ENCODE data around the gene CARF. TPM values are rescaled to one million over a fixed set of nuclear protein-coding genes. Genes with fewer than 3 reads are reported as not detected.
"Not testable (repeated sequence)": the region's sequence is repeated elsewhere in the genome, so short reads cannot be mapped to it uniquely, and the experiment has no call there.

CARF gene
- total RNA-seq, 1 donor from 2014 or later = 13.1 TPM

GRCh38 chr2:202941771-202942170 is 29.7 kb downstream of the CARF start:
- no peaks in the 10 kb centered on the region for H3K4me1 Mint-ChIP-seq (ENCODE audit: low read depth)
- H3K9me3 Mint-ChIP-seq (ENCODE audit: low read depth) = peaks cover 13% of the 10 kb centered on the region
- no peak overlapping the region for H3K27ac Mint-ChIP-seq
- no peak for TF ChIP-seq CTCF (IDR thresholded peaks at IDR 0.05; ENCODE audit: unreplicated experiment)
- no peak for DNase-seq (ENCODE audit: low spot score, unreplicated experiment)
- no peaks in the 10 kb centered on the region for H3K27me3 Mint-ChIP-seq
- H3K36me3 Mint-ChIP-seq (ENCODE audit: insufficient read depth) = peaks cover 27% of the 10 kb centered on the region
- no peak overlapping the region for H3K4me3 Mint-ChIP-seq (ENCODE audit: low read depth)

GRCh38 chr2:202944408-202944807 is 32.3 kb downstream of the CARF start:
- H3K4me3 Mint-ChIP-seq (ENCODE audit: low read depth) = no peak overlapping the region
- H3K9me3 Mint-ChIP-seq (ENCODE audit: low read depth) = peaks cover 31% of the 10 kb centered on the region
- no peak for TF ChIP-seq CTCF (IDR thresholded peaks at IDR 0.05; ENCODE audit: unreplicated experiment)
- no peak for DNase-seq (ENCODE audit: low spot score, unreplicated experiment)
- H3K27me3 Mint-ChIP-seq = no peaks in the 10 kb centered on the region
- no peak overlapping the region for H3K27ac Mint-ChIP-seq
- H3K4me1 Mint-ChIP-seq (ENCODE audit: low read depth) = no peaks in the 10 kb centered on the region
- peaks cover 43% of the 10 kb centered on the region for H3K36me3 Mint-ChIP-seq (ENCODE audit: insufficient read depth)

- DNase-seq (ENCODE audit: low spot score, unreplicated experiment) = no peak
- peaks cover 43% of the 10 kb centered on the region for H3K36me3 Mint-ChIP-seq (ENCODE audit: insufficient read depth)
- no peak overlapping the region for H3K27ac Mint-ChIP-seq
- no peaks in the 10 kb centered on the region for H3K27me3 Mint-ChIP-seq
- no peak overlapping the region for H3K4me3 Mint-ChIP-seq (ENCODE audit: low read depth)
- H3K4me1 Mint-ChIP-seq (ENCODE audit: low read depth) = no peaks in the 10 kb centered on the region
- peaks cover 31% of the 10 kb centered on the region for H3K9me3 Mint-ChIP-seq (ENCODE audit: low read depth)
- no peak for TF ChIP-seq CTCF (IDR thresholded peaks at IDR 0.05; ENCODE audit: unreplicated experiment)
These were observed 32.7 kb downstream of the CARF start for GRCh38 chr2:202944816-202945215.

- no peaks in the 10 kb centered on the region for H3K4me1 Mint-ChIP-seq (ENCODE audit: low read depth)
- peaks cover 43% of the 10 kb centered on the region for H3K36me3 Mint-ChIP-seq (ENCODE audit: insufficient read depth)
- DNase-seq (ENCODE audit: low spot score, unreplicated experiment) = no peak
- H3K9me3 Mint-ChIP-seq (ENCODE audit: low read depth) = peaks cover 31% of the 10 kb centered on the region
- no peaks in the 10 kb centered on the region for H3K27me3 Mint-ChIP-seq
- H3K4me3 Mint-ChIP-seq (ENCODE audit: low read depth) = no peak overlapping the region
- no peak overlapping the region for H3K27ac Mint-ChIP-seq
- no peak for TF ChIP-seq CTCF (IDR thresholded peaks at IDR 0.05; ENCODE audit: unreplicated experiment)
These were observed 33.4 kb downstream of the CARF start for GRCh38 chr2:202945497-202945896.

GRCh38 chr2:202949333-202949732 is 37.3 kb downstream of the CARF start:
- H3K4me3 Mint-ChIP-seq (ENCODE audit: low read depth); H3K4me1 Mint-ChIP-seq (ENCODE audit: low read depth); H3K27ac Mint-ChIP-seq: not testable (repeated sequence)

GRCh38 chr2:202950592-202950991 is 38.5 kb downstream of the CARF start:
- no peak overlapping the region for H3K4me3 Mint-ChIP-seq (ENCODE audit: low read depth)
- TF ChIP-seq CTCF (IDR thresholded peaks at IDR 0.05; ENCODE audit: unreplicated experiment) = no peak
- H3K9me3 Mint-ChIP-seq (ENCODE audit: low read depth) = peaks cover 28% of the 10 kb centered on the region
- DNase-seq (ENCODE audit: low spot score, unreplicated experiment) = no peak
- H3K27me3 Mint-ChIP-seq = no peaks in the 10 kb centered on the region
- H3K36me3 Mint-ChIP-seq (ENCODE audit: insufficient read depth) = peaks cover 36% of the 10 kb centered on the region
- no peak overlapping the region for H3K27ac Mint-ChIP-seq
- H3K4me1 Mint-ChIP-seq (ENCODE audit: low read depth) = no peaks in the 10 kb centered on the region

More at GRCh38 chr2:202949333-202949732, 37.3 kb downstream of the CARF start:
- Mint-ChIP-seq H3K36me3 (ENCODE audit: insufficient read depth) (peaks cover 44% of the 10 kb centered on the region), H3K9me3 (ENCODE audit: low read depth) (peaks cover 31% of the 10 kb centered on the region)
- DNase-seq (ENCODE audit: low spot score, unreplicated experiment); H3K27me3 Mint-ChIP-seq: not testable (repeated sequence)
